Measurements from ENCODE around the gene IFNA1. TPM values are rescaled to one million over a fixed set of nuclear protein-coding genes. Genes with fewer than 3 reads are reported as not detected.

IFNA1 gene
- total RNA-seq, 2 experiments from 2014 or later: not detected

DNA sequence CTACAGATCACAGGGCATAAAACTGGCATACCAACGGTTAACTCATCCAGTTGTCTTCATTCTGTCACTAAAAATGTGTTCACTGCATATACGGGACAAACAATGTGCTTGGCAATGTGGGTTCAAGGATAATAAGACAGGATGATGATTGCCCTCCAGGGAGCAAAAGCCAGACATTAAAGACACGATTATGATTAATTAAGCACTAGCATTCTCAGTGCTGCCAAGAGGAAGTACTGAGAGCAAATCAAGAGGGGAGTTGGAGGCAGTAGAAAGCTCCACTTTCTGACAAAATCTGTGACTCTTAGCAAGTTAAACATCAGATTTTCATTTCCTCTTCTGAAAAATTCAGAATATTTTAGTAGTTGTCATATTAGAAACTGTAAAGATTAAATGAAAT, 40.3 kb upstream of the IFNA1 start:
- intact Hi-C loops (cut with micrococcal nuclease): loop anchor here (5.0 kb wide), 1 partner anchor 73 kb away; no protein-coding TSS in a partner anchor
- Mint-ChIP-seq H3K27ac (no peak overlapping the region), H3K36me3 (ENCODE audit: low read depth) (no peaks in the 10 kb centered on the region), H3K27me3 (peaks cover 53% of the 10 kb centered on the region), H3K9me3 (no peaks in the 10 kb centered on the region), H3K4me1 (ENCODE audit: low read depth) (peaks cover 17% of the 10 kb centered on the region), H3K4me3 (no peak overlapping the region)
- TF ChIP-seq, protein P1, sequence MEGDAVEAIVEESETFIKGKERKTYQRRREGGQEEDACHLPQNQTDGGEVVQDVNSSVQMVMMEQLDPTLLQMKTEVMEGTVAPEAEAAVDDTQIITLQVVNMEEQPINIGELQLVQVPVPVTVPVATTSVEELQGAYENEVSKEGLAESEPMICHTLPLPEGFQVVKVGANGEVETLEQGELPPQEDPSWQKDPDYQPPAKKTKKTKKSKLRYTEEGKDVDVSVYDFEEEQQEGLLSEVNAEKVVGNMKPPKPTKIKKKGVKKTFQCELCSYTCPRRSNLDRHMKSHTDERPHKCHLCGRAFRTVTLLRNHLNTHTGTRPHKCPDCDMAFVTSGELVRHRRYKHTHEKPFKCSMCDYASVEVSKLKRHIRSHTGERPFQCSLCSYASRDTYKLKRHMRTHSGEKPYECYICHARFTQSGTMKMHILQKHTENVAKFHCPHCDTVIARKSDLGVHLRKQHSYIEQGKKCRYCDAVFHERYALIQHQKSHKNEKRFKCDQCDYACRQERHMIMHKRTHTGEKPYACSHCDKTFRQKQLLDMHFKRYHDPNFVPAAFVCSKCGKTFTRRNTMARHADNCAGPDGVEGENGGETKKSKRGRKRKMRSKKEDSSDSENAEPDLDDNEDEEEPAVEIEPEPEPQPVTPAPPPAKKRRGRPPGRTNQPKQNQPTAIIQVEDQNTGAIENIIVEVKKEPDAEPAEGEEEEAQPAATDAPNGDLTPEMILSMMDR (IDR thresholded peaks at IDR 0.05): no peak
- DNase-seq (no peak), ATAC-seq (no peak)
- CTCF ChIA-PET: interaction anchor here (1.6 to 4.1 kb wide), 3 partner anchors 8 to 74 kb away, joined by 3 to 27 read pairs (median 3); no protein-coding TSS in a partner anchor
- POLR2A ChIA-PET: no interaction called here

DNA sequence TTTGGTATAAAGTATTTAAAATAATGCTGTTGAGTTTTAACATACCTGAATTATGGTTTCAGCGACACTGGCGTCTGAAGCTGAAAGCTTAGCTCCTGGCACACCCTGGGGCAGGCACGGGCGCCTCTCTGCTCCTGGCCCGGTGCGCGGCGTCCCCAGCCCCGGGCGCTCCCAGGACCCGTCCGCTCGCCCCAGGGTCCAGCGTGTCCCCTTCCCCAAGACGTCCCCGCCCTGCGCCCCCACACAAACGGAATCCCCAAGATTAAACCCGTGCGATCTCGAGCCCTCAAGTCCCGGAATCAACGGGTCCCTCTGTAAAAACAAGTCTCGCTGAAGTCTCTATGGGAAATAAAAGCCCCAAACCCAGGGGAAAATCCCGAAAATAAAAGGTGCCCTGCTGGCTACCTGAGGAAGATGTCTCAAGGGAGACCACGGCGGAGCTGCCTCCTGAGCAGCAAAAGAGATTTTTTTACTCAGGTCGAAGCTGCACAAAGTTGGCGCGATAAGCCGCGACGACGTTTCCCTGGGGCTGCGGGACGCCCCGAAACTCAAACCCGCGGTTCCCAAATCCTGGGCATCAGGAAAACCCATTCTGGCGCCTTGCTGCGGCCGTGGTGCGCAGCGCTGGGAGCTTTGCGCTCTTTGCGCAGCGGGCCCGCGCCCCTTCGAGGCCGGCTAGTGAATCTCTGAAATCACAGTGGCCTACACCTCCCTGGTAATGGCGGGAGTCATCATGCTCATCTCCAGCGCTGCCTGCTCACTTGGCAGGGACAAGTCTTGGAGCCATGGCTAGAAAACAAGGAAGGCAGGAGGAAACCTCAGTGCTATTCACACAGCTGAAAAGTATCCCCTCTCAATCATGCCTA, 37.6 kb upstream of the IFNA1 start:
- Mint-ChIP-seq H3K27ac (no peak overlapping the region), H3K36me3 (ENCODE audit: low read depth) (no peaks in the 10 kb centered on the region), H3K9me3 (no peaks in the 10 kb centered on the region), H3K27me3 (peaks cover 46% of the 10 kb centered on the region), H3K4me1 (ENCODE audit: low read depth) (peaks cover 9% of the 10 kb centered on the region), H3K4me3 (peak overlapping the region; percentile 61)
- CTCF ChIA-PET: interaction anchor here (0.7 to 3.3 kb wide), 12 partner anchors 10 to 167 kb away, joined by 3 to 17 read pairs (median 4); no protein-coding TSS in a partner anchor
- TF ChIP-seq, protein P1 (IDR thresholded peaks at IDR 0.05): peak; percentile 12
- POLR2A ChIA-PET: interaction anchor here (0.6 to 1.6 kb wide), 3 partner anchors 10 to 79 kb away, joined by 3 to 5 read pairs (median 3); no protein-coding TSS in a partner anchor
- peak; percentile 28 for DNase-seq
- intact Hi-C loops (cut with micrococcal nuclease): no loop called here
- peak; percentile 34 for ATAC-seq

DNA sequence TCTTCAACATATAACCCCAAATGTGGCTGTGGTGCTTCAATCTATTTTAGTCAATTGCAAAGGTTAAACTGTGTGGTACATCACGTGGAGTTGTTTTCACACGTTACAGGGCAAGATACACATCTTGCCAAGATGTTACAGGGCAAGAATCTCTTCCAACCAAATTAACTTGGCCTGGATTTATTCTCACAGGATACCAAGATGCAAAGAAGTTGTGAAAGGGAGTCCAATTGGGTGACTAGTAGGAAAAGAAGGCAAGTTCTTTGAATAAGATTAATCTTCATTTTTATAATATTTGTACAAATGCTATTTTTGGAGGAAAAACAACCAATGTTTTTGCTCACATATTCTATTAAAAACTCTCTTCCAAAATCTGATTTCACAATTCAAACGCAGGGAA, 36.1 kb upstream of the IFNA1 start:
- Mint-ChIP-seq H3K36me3 (ENCODE audit: low read depth) (no peaks in the 10 kb centered on the region), H3K9me3 (no peaks in the 10 kb centered on the region), H3K4me3 (no peak overlapping the region), H3K27ac (no peak overlapping the region), H3K27me3 (peaks cover 34% of the 10 kb centered on the region), H3K4me1 (ENCODE audit: low read depth) (peaks cover 9% of the 10 kb centered on the region)
- ChIA-PET CTCF (interaction anchor here (3.3 kb wide), 1 partner anchor 75 kb away, joined by 17 read pairs; no protein-coding TSS in a partner anchor), POLR2A (interaction anchor here (0.7 kb wide), 1 partner anchor 73 kb away, joined by 3 read pairs; no protein-coding TSS in a partner anchor)
- intact Hi-C loops (cut with micrococcal nuclease): no loop called here
- TF ChIP-seq, protein P1 (IDR thresholded peaks at IDR 0.05): no peak
- DNase-seq (no peak), ATAC-seq (no peak)

DNA sequence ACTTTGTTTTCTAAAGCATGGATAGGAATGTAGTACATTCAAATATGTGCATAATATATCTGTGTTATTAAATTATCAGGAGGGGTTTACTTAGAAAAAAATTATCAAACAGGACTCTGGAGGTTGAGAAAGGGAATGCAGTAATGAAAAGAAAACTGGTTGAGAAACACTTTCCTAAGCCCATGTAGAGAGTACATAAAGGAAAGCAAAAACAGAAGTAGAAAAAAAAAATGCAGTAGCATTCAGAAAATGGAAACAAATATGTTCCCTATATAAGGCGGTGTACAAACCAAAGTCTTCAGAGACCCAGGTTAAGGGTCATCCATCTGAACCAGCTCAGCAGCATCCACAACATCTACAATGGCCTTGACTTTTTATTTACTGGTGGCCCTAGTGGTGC, 31.4 kb upstream of the IFNA1 start, which contains the start of gene IFNA8:
Gene IFNA8, plus strand, starts transcription at position 301 of the 400 bp plus-strand sequence. Its CDS starts 60 bp downstream, at position 361.
- H3K4me3 Mint-ChIP-seq: no peak within 1 kb of the TSS
- H3K27me3 Mint-ChIP-seq: peaks cover 13% of the 10 kb centered on the region
- no peaks in the 10 kb centered on the region for H3K4me1 Mint-ChIP-seq (ENCODE audit: low read depth)
- H3K27ac Mint-ChIP-seq: no peak within 1 kb of the TSS
- TF ChIP-seq, protein P1 (IDR thresholded peaks at IDR 0.05): no peak
- CTCF ChIA-PET: interaction anchor here (0.6 to 4.7 kb wide), 4 partner anchors 13 to 173 kb away, joined by 3 to 29 read pairs (median 3); no protein-coding TSS in a partner anchor
- ATAC-seq (no peak), DNase-seq (no peak)
- intact Hi-C loops (cut with micrococcal nuclease): no loop called here
- H3K36me3 Mint-ChIP-seq (ENCODE audit: low read depth): no peaks in the 10 kb centered on the region
- H3K9me3 Mint-ChIP-seq: no peaks in the 10 kb centered on the region
- POLR2A ChIA-PET: interaction anchor here (0.9 kb wide), 1 partner anchor 13 kb away, joined by 3 read pairs; no protein-coding TSS in a partner anchor
